Measurements from ENCODE around the gene TUBB2A.

GRCh38 chr6:3120765-3121089 lies 36.6 kb downstream of the TUBB2A start:
- TF ChIP-seq CTCF (IDR thresholded peaks at IDR 0.05) (no peak), POLR2A (IDR thresholded peaks at IDR 0.05) (no peak)

Data from lower leg skin (tissue), 3 donors.